Naive thymus-derived CD4-positive, alpha-beta T cell (primary cell): ENCODE results near the gene DIDO1. TPM values are rescaled to one million over a fixed set of nuclear protein-coding genes. Genes with fewer than 3 reads are reported as not detected.
A peak's percentile ranks its signal among the peaks of the same experiment; 100 is the strongest.

ENCODE experiments used
- ATAC-seq: fragments of 150-1000 bp; cut with Tn5 transposase; 2 replicates; pipeline ENCODE4 v1.10.0; 2021; ENCODE audit warnings: mild to moderate bottlenecking, moderate library complexity
- CTCF ChIA-PET: fragments of 350-600 bp; sonication (Branson Sonifier 250); formaldehyde crosslinking; loops from one replicate; lab custom pipeline; 2021; ENCODE audit warnings: antibody characterized with exemption; lab: Charles Lee
- POLR2A ChIA-PET: fragments of 350-600 bp; sonication (Branson Sonifier 250); formaldehyde crosslinking; loops from one replicate; lab custom pipeline; 2021; ENCODE audit warnings: antibody characterized with exemption, inconsistent platforms; lab: Charles Lee
- DNase-seq, 9 donors: peaks; one replicate each; pipeline versions ENCODE4 v3.0.0 to v3.0.0-alpha.2; 2020 to 2022; ENCODE audit warnings: mixed read lengths in 1 of 9
- H3K27ac ChIP-seq: one replicate; pipeline ENCODE4 v1.7.0; 2013; ENCODE audit warnings: mild to moderate bottlenecking, low read depth, low read length, moderate library complexity
- H3K27me3 ChIP-seq, 2 donors: one replicate each; pipeline ENCODE4 v1.7.0; 2013; ENCODE audit warnings: low read length in 2 of 2, mild to moderate bottlenecking in 2 of 2, moderate library complexity in 2 of 2; ENCODE audit not compliant: control insufficient read depth in 2 of 2, insufficient read depth in 2 of 2
- H3K36me3 ChIP-seq, 3 experiments: 1 replicate in 2 of 3; 2 replicates in 1 of 3; pipeline ENCODE4 v1.7.0; 2013; ENCODE audit warnings: low read length in 3 of 3, mild to moderate bottlenecking in 3 of 3, moderate library complexity in 1 of 3; ENCODE audit not compliant: insufficient read depth in 3 of 3, control insufficient read depth in 2 of 3
- H3K4me1 ChIP-seq, 2 donors: one replicate each; pipeline ENCODE4 v1.7.0; 2013; ENCODE audit warnings: low read length in 2 of 2, mild to moderate bottlenecking in 2 of 2, moderate library complexity in 1 of 2; ENCODE audit not compliant: control insufficient read depth in 2 of 2, insufficient read depth in 2 of 2
- H3K4me3 ChIP-seq: 2 replicates; pipeline ENCODE4 v1.7.0; 2013; ENCODE audit warnings: mild to moderate bottlenecking, low read length
- H3K9me3 ChIP-seq, 3 experiments: 1 replicate in 2 of 3; 2 replicates in 1 of 3; pipeline ENCODE4 v1.7.0; 2013; ENCODE audit warnings: low read length in 3 of 3; ENCODE audit not compliant: control insufficient read depth in 2 of 3
- H3K27ac Mint-ChIP-seq, 9 donors: one replicate each; pipeline ENCODE4 v1.8.0; 2020 to 2022; ENCODE audit warnings: mixed read lengths in 9 of 9, mild to moderate bottlenecking in 8 of 9, moderate library complexity in 5 of 9, inconsistent platforms in 2 of 9
- H3K27me3 Mint-ChIP-seq, 5 donors: one replicate each; pipeline ENCODE4 v1.8.0; 2021 to 2022; ENCODE audit warnings: mixed read lengths in 5 of 5, mild to moderate bottlenecking in 1 of 5
- H3K36me3 Mint-ChIP-seq, 5 donors: one replicate each; pipeline ENCODE4 v1.8.0; 2020 to 2022; ENCODE audit warnings: mixed read lengths in 5 of 5, mild to moderate bottlenecking in 3 of 5, inconsistent platforms in 1 of 5
- H3K4me1 Mint-ChIP-seq, 7 donors: one replicate each; pipeline ENCODE4 v1.8.0; 2020 to 2022; ENCODE audit warnings: mixed read lengths in 7 of 7, mild to moderate bottlenecking in 3 of 7, inconsistent platforms in 1 of 7
- H3K4me3 Mint-ChIP-seq, 10 donors: one replicate each; pipeline ENCODE4 v1.8.0; 2020 to 2022; ENCODE audit warnings: mild to moderate bottlenecking in 10 of 10, mixed read lengths in 10 of 10, moderate library complexity in 6 of 10, inconsistent platforms in 2 of 10
- H3K9me3 Mint-ChIP-seq, 11 donors: one replicate each; pipeline ENCODE4 v1.8.0; 2020 to 2022; ENCODE audit warnings: mixed read lengths in 11 of 11, mild to moderate bottlenecking in 4 of 11, inconsistent platforms in 1 of 11, moderate library complexity in 1 of 11
- intact Hi-C, 2 donors: fragments of 100-400 bp; cut with micrococcal nuclease; formaldehyde crosslinking; loops; one replicate each; pipeline ENCODE4 v1.15.1; 2023
- polyA plus RNA-seq, 2 donors: library from polyadenylated mRNA; unstranded; fragments of 300-500 nt; fragmentation: Illumina TruSeq; gene quantifications; one replicate each; pipeline ENCODE4 v1.2.3, GENCODE V29; 2021
- total RNA-seq, 6 experiments: library from RNA in 5 of 6; stranded (reverse) in 5 of 6; gene quantifications; 1 replicate in 5 of 6; 2 replicates in 1 of 6; pipeline ENCODE4 v1.2.3 and lab custom pipeline; 2021 to 2026

The DIDO1 gene
- total and polyA plus RNA-seq, 7 experiments from 2014 or later = 36.6 to 139 (median 69.2) TPM

- Mint-ChIP-seq H3K9me3 (peaks cover 0 to 2% (median 0%) of the 10 kb centered on the region in 11 donors), H3K27ac (peak overlapping the region; percentile 81 to 96 (median 93)), H3K4me1 (peaks cover 46 to 76% (median 65%) of the 10 kb centered on the region in 7 donors), H3K27me3 (no peaks in the 10 kb centered on the region), H3K36me3 (peaks cover 0 to 7% (median 0%) of the 10 kb centered on the region in 5 donors), H3K4me3 (peak overlapping the region; percentile 86 to 99 (median 95))
- intact Hi-C loops = loop anchor here (2.0 to 10.0 kb wide), 6 partner anchors 35 to 624 kb away; partner anchors contain the start of genes TCFL5 (in 2 of the 2) and ADRM1 (in 1 of the 2)
- Histone ChIP-seq H3K9me3 (no peaks in the 10 kb centered on the region), H3K4me1 (peaks cover 49 to 54% of the 10 kb centered on the region in 2 donors), H3K36me3 (peaks cover 0 to 5% (median 0%) of the 10 kb centered on the region in 3 experiments), H3K27me3 (no peaks in the 10 kb centered on the region), H3K4me3 (no peak overlapping the region), H3K27ac (peak overlapping the region; percentile 95)
- ChIA-PET CTCF (interaction anchor here (0.6 to 3.2 kb wide), 5 partner anchors 8 to 26 kb away, joined by 3 to 16 read pairs (median 4); partner anchors contain the start of gene GID8), POLR2A (interaction anchor here (0.6 to 6.4 kb wide), 10 partner anchors 9 to 27 kb away, joined by 3 to 84 read pairs (median 13); partner anchors contain the start of genes GID8 and SLC17A9)
- no peak for ATAC-seq
- DNase-seq = no peak
Observed at GRCh38 chr20:62927128-62927705, 912 bp upstream of the DIDO1 start.

GRCh38 chr20:62925420-62926228 lies 681 bp downstream of the DIDO1 start:
- H3K4me1 ChIP-seq = peaks cover 62 to 66% of the 10 kb centered on the region in 2 donors
- peak overlapping the region; percentile 95 for H3K27ac ChIP-seq
- POLR2A ChIA-PET = interaction anchor here (1.0 to 6.4 kb wide), 6 partner anchors 9 to 32 kb away, joined by 3 to 84 read pairs (median 20); partner anchors contain the start of gene GID8
- Mint-ChIP-seq H3K4me1 (peaks cover 54 to 79% (median 72%) of the 10 kb centered on the region in 7 donors), H3K9me3 (peaks cover 0 to 2% (median 0%) of the 10 kb centered on the region in 11 donors), H3K27me3 (no peaks in the 10 kb centered on the region), H3K27ac (peak overlapping the region; percentile 89 to 96 (median 92)), H3K36me3 (peaks cover 0 to 8% (median 0%) of the 10 kb centered on the region in 5 donors), H3K4me3 (peak overlapping the region; percentile 91 to 99 (median 96))
- intact Hi-C loops = loop anchor here (1.0 to 10.0 kb wide), 9 partner anchors 12 to 623 kb away; partner anchors contain the start of genes TCFL5 (in 2 of the 2) and ADRM1 (in 1 of the 2)
- ATAC-seq = peak; percentile 30
- peak in 7 of 9 donors; percentile 36 to 62 (median 49) for DNase-seq
- H3K4me3 ChIP-seq = peak overlapping the region; percentile 84
- CTCF ChIA-PET = interaction anchor here (0.6 to 3.2 kb wide), 2 partner anchors 25 to 33 kb away, joined by 3 to 16 read pairs; no protein-coding TSS in a partner anchor
- no peaks in the 10 kb centered on the region for H3K9me3 ChIP-seq
- peaks cover 0 to 5% (median 0%) of the 10 kb centered on the region in 3 experiments for H3K36me3 ChIP-seq
- no peaks in the 10 kb centered on the region for H3K27me3 ChIP-seq

DNA sequence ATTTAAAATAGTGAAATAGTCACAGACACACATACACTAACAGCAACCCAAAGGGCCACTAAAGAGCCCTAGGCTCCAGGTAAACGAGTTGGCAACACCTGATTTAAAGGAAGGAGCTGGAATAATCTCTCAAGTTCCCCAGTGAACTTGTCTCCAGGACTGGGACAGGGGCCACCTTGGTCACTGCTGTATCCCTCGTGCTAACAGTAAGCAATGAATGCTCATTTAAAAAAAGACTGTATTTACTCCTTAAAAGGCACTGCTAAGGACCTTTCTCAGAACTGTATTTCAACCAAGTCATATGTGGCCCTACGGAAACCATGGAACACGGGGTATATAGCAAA lies 1.3 kb downstream of the DIDO1 start:
- peak overlapping the region; percentile 84 for H3K4me3 ChIP-seq
- H3K36me3 Mint-ChIP-seq = peaks cover 0 to 8% (median 0%) of the 10 kb centered on the region in 5 donors
- CTCF ChIA-PET = no interaction called here

DNA sequence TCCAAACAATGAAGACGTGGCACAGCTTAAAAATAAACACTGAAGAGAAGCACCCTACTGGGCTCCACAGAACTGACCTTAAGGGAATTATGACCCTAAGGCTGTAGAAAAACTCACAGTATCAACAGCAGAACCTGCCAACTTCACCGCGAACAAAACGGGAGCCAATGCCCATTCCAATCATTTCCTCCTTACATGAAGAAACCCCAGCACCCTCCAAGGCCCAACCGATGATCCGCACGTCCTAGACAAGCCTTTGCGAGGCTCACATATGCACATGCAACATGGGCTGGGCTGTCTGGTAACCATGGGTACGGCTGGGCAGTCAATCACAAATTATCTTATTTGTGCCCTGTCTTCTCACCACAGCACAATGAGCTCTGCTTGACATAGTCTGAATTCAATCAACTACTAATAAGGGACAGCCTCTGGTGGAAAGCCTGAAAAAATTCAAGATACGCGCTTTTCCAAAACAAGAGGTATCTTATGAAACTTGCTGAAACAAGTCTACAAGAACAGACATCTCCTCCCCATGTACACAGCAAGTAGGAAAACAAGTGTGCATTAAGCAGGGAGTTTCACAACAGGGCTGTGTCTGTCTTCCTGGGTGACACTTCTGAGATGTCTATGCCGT lies 1.7 kb downstream of the DIDO1 start:
- Mint-ChIP-seq H3K4me3 (peak overlapping the region; percentile 91 to 99 (median 96)), H3K9me3 (peaks cover 0 to 2% (median 0%) of the 10 kb centered on the region in 11 donors)
- no peak for ATAC-seq

More for the DNA sequence above, 1.3 kb downstream of the DIDO1 start:
- Histone ChIP-seq H3K36me3 (peaks cover 0 to 5% (median 0%) of the 10 kb centered on the region in 3 experiments), H3K27ac (peak overlapping the region; percentile 95), H3K9me3 (no peaks in the 10 kb centered on the region), H3K4me1 (peaks cover 63 to 72% of the 10 kb centered on the region in 2 donors), H3K27me3 (no peaks in the 10 kb centered on the region)
- Mint-ChIP-seq H3K4me3 (peak overlapping the region; percentile 91 to 99 (median 96)), H3K4me1 (peaks cover 55 to 79% (median 73%) of the 10 kb centered on the region in 7 donors), H3K27ac (peak overlapping the region; percentile 89 to 96 (median 92)), H3K9me3 (peaks cover 0 to 2% (median 0%) of the 10 kb centered on the region in 11 donors), H3K27me3 (no peaks in the 10 kb centered on the region)
- no peak for DNase-seq
- intact Hi-C loops = loop anchor here (5.0 to 10.0 kb wide), 4 partner anchors 33 to 270 kb away; partner anchors contain the start of gene TCFL5 (in 2 of the 2)
- POLR2A ChIA-PET = interaction anchor here (1.0 to 6.4 kb wide), 8 partner anchors 9 to 177 kb away, joined by 3 to 84 read pairs (median 12); partner anchors contain the start of gene GID8
- ATAC-seq = no peak

DNA sequence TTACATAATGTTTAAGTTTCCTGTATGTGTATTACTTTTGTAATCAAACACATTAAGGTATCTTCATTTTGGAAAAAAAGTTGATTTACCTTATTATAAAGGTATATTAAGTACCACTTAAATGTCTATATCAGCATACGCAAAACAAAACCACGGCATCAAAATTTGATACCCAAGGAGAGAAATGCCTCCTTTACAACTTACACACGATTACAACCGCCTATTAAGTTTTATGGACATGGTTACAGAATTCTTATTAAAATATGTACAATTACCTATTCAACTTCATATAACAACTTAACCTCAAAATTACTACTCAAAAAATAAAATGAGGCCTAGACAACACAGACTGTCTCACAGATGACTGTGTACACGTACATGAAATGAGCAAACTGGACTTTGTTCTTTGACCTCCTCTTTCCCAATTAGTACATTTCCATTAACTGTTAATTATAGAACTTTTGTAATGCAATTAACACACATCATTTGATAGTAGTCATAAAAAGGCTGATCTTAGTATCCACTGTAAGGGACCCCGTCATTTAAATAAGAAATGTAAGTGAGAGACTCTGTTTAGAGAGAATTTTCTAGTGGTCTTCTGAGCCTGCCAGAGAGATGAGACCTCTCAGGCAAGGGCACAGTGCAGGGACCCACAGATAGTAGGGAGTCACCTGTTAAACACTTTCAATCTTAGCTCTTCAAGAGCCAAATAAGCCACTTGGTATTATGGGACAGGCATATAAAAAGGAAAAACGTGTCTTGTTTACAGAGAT lies 2.5 kb downstream of the DIDO1 start:
- peaks cover 0 to 6% (median 0%) of the 10 kb centered on the region in 5 donors for H3K36me3 Mint-ChIP-seq
- peaks cover 0 to 2% (median 0%) of the 10 kb centered on the region in 11 donors for H3K9me3 Mint-ChIP-seq
- CTCF ChIA-PET = interaction anchor here (0.6 to 1.3 kb wide), 3 partner anchors 12 to 24 kb away, joined by 3 to 5 read pairs (median 4); no protein-coding TSS in a partner anchor
- H3K9me3 ChIP-seq = no peaks in the 10 kb centered on the region
- H3K4me1 Mint-ChIP-seq = peaks cover 60 to 85% (median 77%) of the 10 kb centered on the region in 7 donors
- DNase-seq = no peak
- H3K27me3 Mint-ChIP-seq = no peaks in the 10 kb centered on the region
- H3K36me3 ChIP-seq = peaks cover 0 to 5% (median 0%) of the 10 kb centered on the region in 3 experiments
- POLR2A ChIA-PET = interaction anchor here (0.5 to 6.4 kb wide), 6 partner anchors 11 to 178 kb away, joined by 3 to 84 read pairs (median 11); partner anchors contain the start of gene GID8
- H3K4me3 ChIP-seq = peak overlapping the region; percentile 84
- peak overlapping the region; percentile 89 to 96 (median 92) for H3K27ac Mint-ChIP-seq
- H3K27me3 ChIP-seq = no peaks in the 10 kb centered on the region
- intact Hi-C loops = loop anchor here in 1 of 2 donors (10.0 kb wide), 2 partner anchors 181 to 269 kb away; no protein-coding TSS in a partner anchor
- H3K27ac ChIP-seq = peak overlapping the region; percentile 95
- no peak for ATAC-seq
- peaks cover 70 to 78% of the 10 kb centered on the region in 2 donors for H3K4me1 ChIP-seq
- H3K4me3 Mint-ChIP-seq = peak overlapping the region; percentile 91 to 99 (median 96)

More for the DNA sequence above, 1.7 kb downstream of the DIDO1 start:
- Histone ChIP-seq H3K4me1 (peaks cover 64 to 73% of the 10 kb centered on the region in 2 donors), H3K9me3 (no peaks in the 10 kb centered on the region), H3K36me3 (peaks cover 0 to 5% (median 0%) of the 10 kb centered on the region in 3 experiments), H3K27me3 (no peaks in the 10 kb centered on the region), H3K27ac (peak overlapping the region; percentile 95), H3K4me3 (peak overlapping the region; percentile 84)
- CTCF ChIA-PET = interaction anchor here (0.6 to 1.3 kb wide), 2 partner anchors 11 to 24 kb away, joined by 3 to 5 read pairs; no protein-coding TSS in a partner anchor
- Mint-ChIP-seq H3K4me1 (peaks cover 55 to 80% (median 73%) of the 10 kb centered on the region in 7 donors), H3K27ac (peak overlapping the region; percentile 89 to 96 (median 92)), H3K36me3 (peaks cover 0 to 8% (median 0%) of the 10 kb centered on the region in 5 donors), H3K27me3 (no peaks in the 10 kb centered on the region)
- peak in 1 of 9 donors; percentile 53 for DNase-seq
- POLR2A ChIA-PET = interaction anchor here (1.0 to 6.4 kb wide), 5 partner anchors 12 to 177 kb away, joined by 3 to 84 read pairs (median 19); partner anchors contain the start of gene GID8
- intact Hi-C loops = loop anchor here (5.0 to 10.0 kb wide), 4 partner anchors 32 to 270 kb away; partner anchors contain the start of gene TCFL5 (in 2 of the 2)
